Peyer's patch (tissue), 4 donors: ENCODE results near the gene SYNE1. TPM values are rescaled to one million over a fixed set of nuclear protein-coding genes. Genes with fewer than 3 reads are reported as not detected.

Source experiments
- DNase-seq, 3 donors: peaks; one replicate each; pipeline ENCODE4 v3.0.0-alpha.2; 2017 to 2019
- H3K27ac ChIP-seq, 4 donors: fragments of 200-600 bp; sonication (generic); one replicate each; pipeline ENCODE4 v1.5.1; 2016 to 2019
- H3K27me3 ChIP-seq, 2 donors: fragments of 200-600 bp; sonication (generic); one replicate each; pipeline ENCODE4 v1.5.1; 2019
- H3K36me3 ChIP-seq, 3 donors: fragments of 200-600 bp; sonication (generic); one replicate each; pipeline ENCODE4 v1.5.1; 2016 to 2019
- H3K4me1 ChIP-seq, 4 donors: fragments of 200-600 bp; sonication (generic); one replicate each; pipeline ENCODE4 v1.5.1; 2016 to 2019
- H3K4me3 ChIP-seq, 4 donors: fragments of 200-600 bp; sonication (generic); 1 replicate in 3 of 4; 2 replicates in 1 of 4; pipeline ENCODE4 v1.5.1; 2016 to 2019; ENCODE audit warnings: mild to moderate bottlenecking in 1 of 4
- H3K9me3 ChIP-seq, 4 donors: fragments of 200-600 bp; sonication (generic); one replicate each; pipeline ENCODE4 v1.5.1; 2016 to 2019; ENCODE audit warnings: mild to moderate bottlenecking in 1 of 4
- POLR2A ChIP-seq, 2 donors: fragments of 450-650 bp; IDR thresholded peaks; one replicate each; pipeline ENCODE4 v1.5.1; 2017; ENCODE audit warnings: antibody characterized with exemption in 2 of 2, mild to moderate bottlenecking in 2 of 2, moderate library complexity in 2 of 2
- total RNA-seq, 4 donors: library from RNA; depleted of rRNA; stranded (reverse); fragments of >200 nt; gene quantifications; one replicate each; pipeline ENCODE4 v1.1.0, GENCODE V29; 2016
- TF ChIP-seq, protein P1 (sequence below), 6 experiments: fragments of 450-650 bp in 4 of 6; fragments of 200-600 bp in 2 of 6; sonication (generic) in 1 of 6; IDR thresholded peaks; one replicate each; pipeline ENCODE4 v1.5.1; 2017 to 2019; ENCODE audit warnings: antibody characterized with exemption in 6 of 6, mild to moderate bottlenecking in 3 of 6, moderate library complexity in 1 of 6

The SYNE1 gene
- total RNA-seq, 4 donors from 2014 or later = 23.1 to 245 (median 34.8) TPM

GRCh38 chr6:152100183-152100618 is 537.0 kb downstream of the SYNE1 start:
- TF ChIP-seq, protein P1, sequence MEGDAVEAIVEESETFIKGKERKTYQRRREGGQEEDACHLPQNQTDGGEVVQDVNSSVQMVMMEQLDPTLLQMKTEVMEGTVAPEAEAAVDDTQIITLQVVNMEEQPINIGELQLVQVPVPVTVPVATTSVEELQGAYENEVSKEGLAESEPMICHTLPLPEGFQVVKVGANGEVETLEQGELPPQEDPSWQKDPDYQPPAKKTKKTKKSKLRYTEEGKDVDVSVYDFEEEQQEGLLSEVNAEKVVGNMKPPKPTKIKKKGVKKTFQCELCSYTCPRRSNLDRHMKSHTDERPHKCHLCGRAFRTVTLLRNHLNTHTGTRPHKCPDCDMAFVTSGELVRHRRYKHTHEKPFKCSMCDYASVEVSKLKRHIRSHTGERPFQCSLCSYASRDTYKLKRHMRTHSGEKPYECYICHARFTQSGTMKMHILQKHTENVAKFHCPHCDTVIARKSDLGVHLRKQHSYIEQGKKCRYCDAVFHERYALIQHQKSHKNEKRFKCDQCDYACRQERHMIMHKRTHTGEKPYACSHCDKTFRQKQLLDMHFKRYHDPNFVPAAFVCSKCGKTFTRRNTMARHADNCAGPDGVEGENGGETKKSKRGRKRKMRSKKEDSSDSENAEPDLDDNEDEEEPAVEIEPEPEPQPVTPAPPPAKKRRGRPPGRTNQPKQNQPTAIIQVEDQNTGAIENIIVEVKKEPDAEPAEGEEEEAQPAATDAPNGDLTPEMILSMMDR (IDR thresholded peaks at IDR 0.05) = no peak
- TF ChIP-seq POLR2A (IDR thresholded peaks at IDR 0.05) = no peak
- no peak for DNase-seq
- H3K9me3 ChIP-seq = no peaks in the 10 kb centered on the region
- no peaks in the 10 kb centered on the region for H3K27me3 ChIP-seq
- no peaks in the 10 kb centered on the region for H3K36me3 ChIP-seq
- no peak overlapping the region for H3K4me3 ChIP-seq
- no peak overlapping the region for H3K27ac ChIP-seq
- no peaks in the 10 kb centered on the region for H3K4me1 ChIP-seq

- no peak overlapping the region for H3K4me3 ChIP-seq
- H3K9me3 ChIP-seq = no peaks in the 10 kb centered on the region
- no peak overlapping the region for H3K27ac ChIP-seq
These were observed 537.5 kb downstream of the SYNE1 start for GRCh38 chr6:152099446-152100182.

DNA sequence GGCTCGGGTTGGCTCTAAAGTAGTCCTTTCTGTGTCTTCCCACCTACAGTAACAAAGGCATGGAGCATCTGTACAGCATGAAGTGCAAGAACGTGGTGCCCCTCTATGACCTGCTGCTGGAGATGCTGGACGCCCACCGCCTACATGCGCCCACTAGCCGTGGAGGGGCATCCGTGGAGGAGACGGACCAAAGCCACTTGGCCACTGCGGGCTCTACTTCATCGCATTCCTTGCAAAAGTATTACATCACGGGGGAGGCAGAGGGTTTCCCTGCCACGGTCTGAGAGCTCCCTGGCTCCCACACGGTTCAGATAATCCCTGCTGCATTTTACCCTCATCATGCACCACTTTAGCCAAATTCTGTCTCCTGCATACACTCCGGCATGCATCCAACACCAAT is 538.5 kb downstream of the SYNE1 start:
- H3K27me3 ChIP-seq = no peaks in the 10 kb centered on the region
- no peak for DNase-seq
- no peaks in the 10 kb centered on the region for H3K36me3 ChIP-seq
- no peak overlapping the region for H3K4me3 ChIP-seq
- H3K4me1 ChIP-seq = no peaks in the 10 kb centered on the region
- H3K27ac ChIP-seq = no peak overlapping the region
- TF ChIP-seq, protein P1 (IDR thresholded peaks at IDR 0.05) = no peak
- no peaks in the 10 kb centered on the region for H3K9me3 ChIP-seq

More at GRCh38 chr6:152099446-152100182, 537.5 kb downstream of the SYNE1 start:
- DNase-seq = no peak
- TF ChIP-seq, protein P1 (IDR thresholded peaks at IDR 0.05) = no peak
- TF ChIP-seq POLR2A (IDR thresholded peaks at IDR 0.05) = no peak
- Histone ChIP-seq H3K27me3 (no peaks in the 10 kb centered on the region), H3K36me3 (no peaks in the 10 kb centered on the region), H3K4me1 (no peaks in the 10 kb centered on the region)

- H3K27me3 ChIP-seq = no peaks in the 10 kb centered on the region
These were observed 540.2 kb downstream of the SYNE1 start for GRCh38 chr6:152096863-152097496.

GRCh38 chr6:152094992-152095592 is 542.1 kb downstream of the SYNE1 start:
- H3K36me3 ChIP-seq = no peaks in the 10 kb centered on the region
- DNase-seq = peak in 1 of 3 donors; percentile 59
- no peaks in the 10 kb centered on the region for H3K9me3 ChIP-seq
- TF ChIP-seq POLR2A (IDR thresholded peaks at IDR 0.05) = no peak
- TF ChIP-seq, protein P1 (IDR thresholded peaks at IDR 0.05) = no peak
- H3K27ac ChIP-seq = no peak overlapping the region
- no peak overlapping the region for H3K4me3 ChIP-seq
- H3K27me3 ChIP-seq = no peaks in the 10 kb centered on the region
- no peaks in the 10 kb centered on the region for H3K4me1 ChIP-seq

More at GRCh38 chr6:152096863-152097496, 540.2 kb downstream of the SYNE1 start:
- Histone ChIP-seq H3K9me3 (no peaks in the 10 kb centered on the region), H3K36me3 (no peaks in the 10 kb centered on the region), H3K4me1 (no peaks in the 10 kb centered on the region), H3K4me3 (no peak overlapping the region), H3K27ac (no peak overlapping the region)
- no peak for TF ChIP-seq POLR2A (IDR thresholded peaks at IDR 0.05)
- TF ChIP-seq, protein P1 (IDR thresholded peaks at IDR 0.05) = no peak
- DNase-seq = no peak
